RWPE2 (cell line): ENCODE data around the gene MC1R.

Source experiments
- ATAC-seq: fragments of 200-7000 bp; cut with Tn5 transposase; 3 replicates; pipeline ENCODE4 v1.9.1; 2021; ENCODE audit warnings: low read depth
- DNase-seq: peaks from one replicate; pipeline ENCODE4 v3.0.0-alpha.2; 2020; ENCODE audit warnings: low spot score
- H3K27ac ChIP-seq: fragments of 450-650 bp; 2 replicates; pipeline ENCODE4 v1.5.1; 2017; ENCODE audit warnings: mild to moderate bottlenecking; ENCODE audit not compliant: poor library complexity, severe bottlenecking
- H3K27me3 ChIP-seq: fragments of 250-450 bp; sonication (Bioruptor Pico); 2 replicates; pipeline ENCODE4 v1.5.1; 2021; ENCODE audit warnings: mild to moderate bottlenecking, moderate library complexity; ENCODE audit not compliant: insufficient read depth, poor library complexity, severe bottlenecking
- H3K36me3 ChIP-seq: fragments of 250-450 bp; sonication (Bioruptor Pico); 2 replicates; pipeline ENCODE4 v1.5.1; 2020; ENCODE audit warnings: low read depth, mild to moderate bottlenecking, moderate library complexity
- H3K4me1 ChIP-seq: fragments of 250-450 bp; sonication (Bioruptor Pico); 2 replicates; pipeline ENCODE4 v1.5.1; 2021; ENCODE audit warnings: mild to moderate bottlenecking, moderate library complexity; ENCODE audit not compliant: insufficient read depth, poor library complexity, severe bottlenecking
- H3K4me3 ChIP-seq: fragments of 250-450 bp; sonication (Bioruptor Pico); 2 replicates; pipeline ENCODE4 v1.5.1; 2021; ENCODE audit warnings: mild to moderate bottlenecking, moderate library complexity; ENCODE audit not compliant: severe bottlenecking
- H3K9me3 ChIP-seq: fragments of 250-450 bp; sonication (Bioruptor Pico); 2 replicates; pipeline ENCODE4 v1.5.1; 2021; ENCODE audit warnings: mild to moderate bottlenecking, moderate library complexity; ENCODE audit not compliant: severe bottlenecking
- TF ChIP-seq, protein P1 (sequence below): fragments of 450-650 bp; IDR thresholded peaks from one replicate; pipeline ENCODE4 v1.5.1; 2017; ENCODE audit warnings: mild to moderate bottlenecking, moderate library complexity; ENCODE audit not compliant: poor library complexity, severe bottlenecking

MC1R gene

DNA sequence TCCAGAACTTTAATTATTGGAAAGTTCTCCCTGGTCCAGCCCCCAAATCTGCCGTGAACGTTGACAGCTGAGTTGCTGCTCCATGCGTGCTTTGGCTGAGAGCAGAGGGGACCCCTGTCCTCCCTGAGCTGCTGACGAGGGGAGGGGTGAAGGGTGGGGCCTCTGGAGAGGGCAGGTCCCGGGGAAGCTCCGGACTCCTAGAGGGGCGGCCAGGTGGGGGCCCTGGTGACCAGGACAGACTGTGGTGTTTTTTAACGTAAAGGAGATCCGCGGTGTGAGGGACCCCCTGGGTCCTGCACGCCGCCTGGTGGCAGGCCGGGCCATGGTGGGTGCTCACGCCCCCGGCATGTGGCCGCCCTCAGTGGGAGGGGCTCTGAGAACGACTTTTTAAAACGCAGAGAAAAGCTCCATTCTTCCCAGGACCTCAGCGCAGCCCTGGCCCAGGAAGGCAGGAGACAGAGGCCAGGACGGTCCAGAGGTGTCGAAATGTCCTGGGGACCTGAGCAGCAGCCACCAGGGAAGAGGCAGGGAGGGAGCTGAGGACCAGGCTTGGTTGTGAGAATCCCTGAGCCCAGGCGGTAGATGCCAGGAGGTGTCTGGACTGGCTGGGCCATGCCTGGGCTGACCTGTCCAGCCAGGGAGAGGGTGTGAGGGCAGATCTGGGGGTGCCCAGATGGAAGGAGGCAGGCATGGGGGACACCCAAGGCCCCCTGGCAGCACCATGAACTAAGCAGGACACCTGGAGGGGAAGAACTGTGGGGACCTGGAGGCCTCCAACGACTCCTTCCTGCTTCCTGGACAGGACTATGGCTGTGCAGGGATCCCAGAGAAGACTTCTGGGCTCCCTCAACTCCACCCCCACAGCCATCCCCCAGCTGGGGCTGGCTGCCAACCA is at the start of gene MC1R:
MC1R (plus strand) TSS at position 410 of the 895 bp plus-strand sequence; CDS start at position 807, 397 bp downstream.
- no peaks in the 10 kb centered on the region for H3K9me3 ChIP-seq
- H3K36me3 ChIP-seq: no peaks in the 10 kb centered on the region
- peak within 1 kb of the TSS; percentile 17 for H3K4me3 ChIP-seq
- ATAC-seq (no peak), DNase-seq (no peak)
- H3K27me3 ChIP-seq: no peaks in the 10 kb centered on the region
- peaks cover 20% of the 10 kb centered on the region for H3K4me1 ChIP-seq
- TF ChIP-seq, protein P1, sequence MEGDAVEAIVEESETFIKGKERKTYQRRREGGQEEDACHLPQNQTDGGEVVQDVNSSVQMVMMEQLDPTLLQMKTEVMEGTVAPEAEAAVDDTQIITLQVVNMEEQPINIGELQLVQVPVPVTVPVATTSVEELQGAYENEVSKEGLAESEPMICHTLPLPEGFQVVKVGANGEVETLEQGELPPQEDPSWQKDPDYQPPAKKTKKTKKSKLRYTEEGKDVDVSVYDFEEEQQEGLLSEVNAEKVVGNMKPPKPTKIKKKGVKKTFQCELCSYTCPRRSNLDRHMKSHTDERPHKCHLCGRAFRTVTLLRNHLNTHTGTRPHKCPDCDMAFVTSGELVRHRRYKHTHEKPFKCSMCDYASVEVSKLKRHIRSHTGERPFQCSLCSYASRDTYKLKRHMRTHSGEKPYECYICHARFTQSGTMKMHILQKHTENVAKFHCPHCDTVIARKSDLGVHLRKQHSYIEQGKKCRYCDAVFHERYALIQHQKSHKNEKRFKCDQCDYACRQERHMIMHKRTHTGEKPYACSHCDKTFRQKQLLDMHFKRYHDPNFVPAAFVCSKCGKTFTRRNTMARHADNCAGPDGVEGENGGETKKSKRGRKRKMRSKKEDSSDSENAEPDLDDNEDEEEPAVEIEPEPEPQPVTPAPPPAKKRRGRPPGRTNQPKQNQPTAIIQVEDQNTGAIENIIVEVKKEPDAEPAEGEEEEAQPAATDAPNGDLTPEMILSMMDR: peak; percentile 40
- peak within 1 kb of the TSS; percentile 62 for H3K27ac ChIP-seq

DNA sequence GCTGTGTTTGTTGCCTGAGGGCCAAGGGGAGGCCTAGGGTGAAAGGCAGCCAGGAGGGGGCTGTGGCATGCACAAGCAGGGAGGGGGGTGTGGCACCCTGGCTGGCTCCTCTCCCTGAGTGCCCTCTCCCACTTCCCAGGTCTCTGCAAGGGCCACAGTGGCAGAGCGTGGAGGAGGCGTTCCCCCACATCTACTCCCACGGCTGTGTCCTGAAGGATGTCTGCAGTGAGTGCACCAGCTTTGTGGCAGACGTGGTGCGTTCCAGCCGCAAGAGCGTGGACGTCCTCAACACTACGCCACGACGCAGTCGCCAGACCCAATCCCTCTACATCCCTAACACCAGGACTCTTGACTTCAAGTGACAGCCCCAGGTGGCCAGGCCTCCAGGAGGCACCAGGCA is 48.8 kb upstream of the MC1R start:
- no peaks in the 10 kb centered on the region for H3K27me3 ChIP-seq
- TF ChIP-seq, protein P1: no peak
- H3K9me3 ChIP-seq: peaks cover 6% of the 10 kb centered on the region
- peaks cover 5% of the 10 kb centered on the region for H3K4me1 ChIP-seq
- H3K27ac ChIP-seq: no peak overlapping the region
- H3K4me3 ChIP-seq: no peak overlapping the region
- DNase-seq (no peak), ATAC-seq (no peak)
- peaks cover 5% of the 10 kb centered on the region for H3K36me3 ChIP-seq

DNA sequence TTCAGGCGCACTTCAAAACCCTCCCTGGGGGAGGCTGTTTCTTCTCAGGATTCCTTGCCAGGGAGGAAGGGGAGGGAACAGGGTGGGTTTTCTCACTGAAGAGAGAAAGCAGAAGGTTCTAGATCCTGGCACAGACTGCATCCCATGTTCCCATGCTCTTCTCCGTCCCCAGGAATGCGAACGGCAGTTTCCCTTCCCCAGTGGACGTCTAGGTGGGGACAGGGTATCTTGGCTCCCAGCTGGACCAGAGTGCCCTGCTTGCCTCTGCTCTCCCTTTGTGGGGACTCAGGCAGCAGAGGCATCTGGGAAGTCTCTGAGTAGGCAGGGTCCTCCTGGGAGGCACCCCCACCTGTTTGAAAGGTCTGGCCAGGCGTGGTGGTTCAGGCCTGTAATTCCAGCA is 48.2 kb upstream of the MC1R start:
- no peak for ATAC-seq
- TF ChIP-seq, protein P1: no peak
- Histone ChIP-seq H3K9me3 (peaks cover 6% of the 10 kb centered on the region), H3K36me3 (peaks cover 9% of the 10 kb centered on the region), H3K27ac (no peak overlapping the region), H3K27me3 (no peaks in the 10 kb centered on the region), H3K4me1 (peaks cover 5% of the 10 kb centered on the region), H3K4me3 (no peak overlapping the region)
- no peak for DNase-seq

DNA sequence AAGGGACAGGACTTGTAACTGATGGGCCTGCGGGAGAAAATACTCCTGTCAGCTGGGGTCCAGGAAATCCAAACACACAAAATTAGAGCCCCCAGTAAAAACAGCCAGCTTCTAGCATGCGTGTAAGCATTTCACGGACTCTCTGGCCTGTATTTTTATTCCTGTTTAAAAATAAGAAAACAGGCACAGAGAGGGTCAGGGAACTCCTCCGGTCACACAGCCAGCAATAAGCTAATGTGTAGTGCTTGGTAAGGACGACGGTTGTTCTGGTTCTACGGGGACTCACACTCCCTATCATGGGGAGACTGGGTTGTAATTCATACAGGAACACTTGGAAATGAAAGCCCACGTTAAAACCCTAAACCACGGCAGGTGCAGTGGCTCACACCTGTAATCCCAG is 46.8 kb upstream of the MC1R start:
- Histone ChIP-seq H3K27me3 (no peaks in the 10 kb centered on the region), H3K4me3 (no peak overlapping the region), H3K4me1 (peaks cover 5% of the 10 kb centered on the region), H3K36me3 (peaks cover 18% of the 10 kb centered on the region), H3K27ac (no peak overlapping the region), H3K9me3 (peaks cover 6% of the 10 kb centered on the region)
- TF ChIP-seq, protein P1: no peak
- ATAC-seq: no peak
- DNase-seq: no peak
